Left cardiac atrium (tissue), 4 donors: ENCODE results near the gene TMEM184A. TPM values are rescaled to one million over a fixed set of nuclear protein-coding genes. Genes with fewer than 3 reads are reported as not detected.
A peak's percentile ranks its signal among the peaks of the same experiment; 100 is the strongest.
"Not testable (repeated sequence)": the region's sequence is repeated elsewhere in the genome, so short reads cannot be mapped to it uniquely, and the experiment has no call there.

ENCODE experiments used
- ATAC-seq, 2 donors: fragments of 200-7000 bp; cut with Tn5 transposase; one replicate each; pipeline ENCODE4 v1.9.1; 2020; ENCODE audit warnings: mild to moderate bottlenecking in 2 of 2, moderate library complexity in 2 of 2
- DNase-seq: peaks from one replicate; pipeline ENCODE4 v3.0.0-alpha.2; 2020
- intact Hi-C, 2 donors: fragments of 100-400 bp; cut with DNase I; formaldehyde crosslinking; loops; one replicate each; pipeline versions ENCODE4 v1.14.1 to v1.15.1; 2022 to 2023
- total RNA-seq, 2 donors: library from RNA; stranded (reverse); fragmentation: NEBNext Ultra II Directional; extraction: Animal tissue kit (Norgen Biotek cat#: 25700); gene quantifications; one replicate each; pipeline ENCODE4 v1.2.1, GENCODE V29; 2021
- donor health status: DM: no; HTN: yes; CAD: no.
- donor health status: DM: no; HTN: yes; CAD: no; lungs with severe emphysema.
- donor health status: DM: yes; HTN: yes; CAD: no.
- donor health status: Dilated cardiomyopathy.

The TMEM184A gene
- total RNA-seq, 2 donors from 2014 or later: 0.18 to 0.31 TPM

DNA sequence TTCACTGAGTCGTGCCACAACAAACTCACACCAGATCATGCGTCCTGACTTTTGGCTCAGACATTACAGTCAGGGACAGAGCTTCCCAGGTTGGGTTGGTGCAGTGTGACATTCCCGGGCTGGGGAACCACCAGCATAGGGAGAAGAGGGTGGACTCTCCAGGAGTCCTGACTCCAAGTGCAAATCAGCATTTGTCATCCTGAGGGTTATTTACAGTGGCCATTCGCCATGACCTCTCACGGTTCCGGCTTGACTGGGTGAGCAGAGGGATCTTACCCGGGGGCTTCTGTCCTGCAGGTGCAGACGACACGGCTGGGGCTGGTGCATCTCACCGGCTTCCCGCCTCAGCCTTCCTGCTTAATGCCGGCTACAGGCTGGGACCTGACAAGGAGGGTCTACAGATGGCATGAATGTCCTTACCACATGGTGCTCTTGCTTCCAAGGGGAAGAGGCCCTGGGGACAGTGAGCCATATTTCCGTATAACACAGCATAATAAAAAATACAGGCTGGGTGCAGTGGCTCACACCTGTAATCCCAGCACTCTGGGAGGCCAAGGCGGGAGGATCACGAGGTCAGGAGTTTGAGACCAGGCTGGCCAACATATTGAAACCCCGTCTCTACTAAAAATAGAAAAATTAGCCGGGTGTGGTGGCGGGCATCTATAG, 39.3 kb downstream of the TMEM184A start:
- intact Hi-C loops: no loop called here
- no peak for DNase-seq

GRCh38 chr7:1515509-1515967, 40.5 kb downstream of the TMEM184A start:
- DNase-seq, intact Hi-C loops, ATAC-seq: not testable (repeated sequence)

More for the DNA sequence above, 39.3 kb downstream of the TMEM184A start:
- no peak for ATAC-seq

GRCh38 chr7:1514995-1515401, 41.0 kb downstream of the TMEM184A start:
- intact Hi-C loops: no loop called here
- ATAC-seq: no peak

DNA sequence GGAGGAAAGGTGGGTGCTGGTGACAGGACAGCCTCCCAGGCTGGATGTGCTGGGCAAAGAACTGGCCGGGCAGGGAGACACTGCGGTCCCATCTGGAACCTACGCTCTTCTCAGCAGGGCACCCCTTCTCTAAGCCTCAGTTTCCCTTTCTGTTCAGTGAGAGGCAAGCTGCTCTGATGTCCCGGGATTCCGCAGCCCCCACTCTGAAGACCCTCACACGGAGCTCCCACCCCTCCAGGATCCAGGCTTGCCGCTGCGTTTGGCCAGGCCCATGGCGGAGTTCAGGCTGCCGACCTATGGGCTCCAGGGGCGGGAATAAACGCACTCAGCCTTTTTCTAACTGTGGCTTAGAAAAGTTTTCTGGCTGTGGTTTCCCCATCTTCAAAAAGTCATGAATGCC, 41.6 kb downstream of the TMEM184A start:
- no peak for DNase-seq
- intact Hi-C loops: no loop called here
- no peak for ATAC-seq

More at GRCh38 chr7:1514995-1515401, 41.0 kb downstream of the TMEM184A start:
- no peak for DNase-seq

DNA sequence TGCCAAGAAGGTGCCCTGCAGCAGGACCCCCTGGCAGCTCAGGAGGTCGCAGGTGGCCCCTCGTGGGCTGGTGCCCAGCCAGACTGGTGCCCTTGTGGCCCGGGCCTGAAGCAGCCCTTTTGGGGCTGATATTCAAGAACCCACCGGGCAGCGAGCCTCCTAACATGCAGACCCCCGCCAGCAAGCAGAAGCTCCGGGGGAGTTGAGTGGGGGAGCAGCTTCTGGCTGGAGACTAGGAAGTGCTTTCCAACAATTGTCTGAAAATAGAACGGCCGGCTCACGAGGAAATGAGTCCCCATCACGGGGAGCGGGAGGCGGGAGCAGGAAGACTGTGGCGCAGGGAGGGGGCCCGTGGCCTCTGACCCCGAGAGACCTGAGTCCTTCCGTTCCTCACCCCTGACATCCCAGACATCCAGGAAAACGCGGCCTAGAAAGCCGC, 42.3 kb downstream of the TMEM184A start:
- ATAC-seq (peak; percentile 64 to 71), DNase-seq (no peak)
- intact Hi-C loops: loop anchor here in 1 of 2 donors (1.0 kb wide), 1 partner anchor 24 kb away; no protein-coding TSS in a partner anchor

DNA sequence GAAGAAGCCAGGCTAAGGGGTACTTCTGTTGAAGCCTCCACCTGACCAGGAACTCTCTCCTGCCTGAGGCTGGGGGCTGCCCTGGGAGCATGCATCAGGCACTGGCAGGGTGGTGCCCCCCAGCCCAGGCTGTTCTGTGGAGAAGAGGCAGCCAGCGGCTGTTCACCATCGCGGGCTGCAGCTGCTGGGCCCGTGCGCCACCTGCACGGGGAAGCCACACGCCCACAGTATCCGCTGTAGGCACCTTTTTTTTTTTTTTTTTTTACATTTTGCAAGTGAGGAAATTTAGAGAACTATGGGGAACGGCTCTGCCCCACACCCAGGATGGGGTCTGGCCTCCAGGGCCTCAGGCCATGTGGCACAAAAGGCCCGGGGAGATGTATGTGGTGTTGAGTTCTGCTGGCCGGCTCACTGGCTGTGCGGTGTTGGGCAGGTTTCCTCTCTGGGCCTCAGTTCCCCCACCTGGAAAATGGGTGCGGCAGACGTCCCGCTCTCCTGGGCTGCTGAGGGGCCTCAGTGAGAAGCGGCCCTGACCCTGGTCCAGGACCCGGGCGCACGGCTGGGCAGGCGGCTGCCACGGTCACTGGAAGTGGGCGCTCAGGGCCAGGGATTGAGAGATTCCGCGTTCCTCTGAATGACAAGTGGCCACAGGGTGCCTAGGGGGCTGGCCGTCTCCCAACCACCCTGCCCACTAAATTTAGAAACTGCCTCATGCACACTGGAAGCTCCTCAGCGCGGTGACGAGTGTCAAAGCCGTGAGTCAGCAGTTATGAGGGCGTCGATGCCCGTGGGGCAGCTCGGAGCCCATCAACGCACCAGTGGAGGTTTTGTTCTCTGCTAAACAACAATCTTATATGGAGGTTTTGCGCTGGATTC, 43.0 kb downstream of the TMEM184A start:
- DNase-seq (peak; percentile 77), ATAC-seq (peak; percentile 92 to 94)
- intact Hi-C loops: loop anchor here in 1 of 2 donors (1.0 kb wide), 1 partner anchor 24 kb away; no protein-coding TSS in a partner anchor

DNA sequence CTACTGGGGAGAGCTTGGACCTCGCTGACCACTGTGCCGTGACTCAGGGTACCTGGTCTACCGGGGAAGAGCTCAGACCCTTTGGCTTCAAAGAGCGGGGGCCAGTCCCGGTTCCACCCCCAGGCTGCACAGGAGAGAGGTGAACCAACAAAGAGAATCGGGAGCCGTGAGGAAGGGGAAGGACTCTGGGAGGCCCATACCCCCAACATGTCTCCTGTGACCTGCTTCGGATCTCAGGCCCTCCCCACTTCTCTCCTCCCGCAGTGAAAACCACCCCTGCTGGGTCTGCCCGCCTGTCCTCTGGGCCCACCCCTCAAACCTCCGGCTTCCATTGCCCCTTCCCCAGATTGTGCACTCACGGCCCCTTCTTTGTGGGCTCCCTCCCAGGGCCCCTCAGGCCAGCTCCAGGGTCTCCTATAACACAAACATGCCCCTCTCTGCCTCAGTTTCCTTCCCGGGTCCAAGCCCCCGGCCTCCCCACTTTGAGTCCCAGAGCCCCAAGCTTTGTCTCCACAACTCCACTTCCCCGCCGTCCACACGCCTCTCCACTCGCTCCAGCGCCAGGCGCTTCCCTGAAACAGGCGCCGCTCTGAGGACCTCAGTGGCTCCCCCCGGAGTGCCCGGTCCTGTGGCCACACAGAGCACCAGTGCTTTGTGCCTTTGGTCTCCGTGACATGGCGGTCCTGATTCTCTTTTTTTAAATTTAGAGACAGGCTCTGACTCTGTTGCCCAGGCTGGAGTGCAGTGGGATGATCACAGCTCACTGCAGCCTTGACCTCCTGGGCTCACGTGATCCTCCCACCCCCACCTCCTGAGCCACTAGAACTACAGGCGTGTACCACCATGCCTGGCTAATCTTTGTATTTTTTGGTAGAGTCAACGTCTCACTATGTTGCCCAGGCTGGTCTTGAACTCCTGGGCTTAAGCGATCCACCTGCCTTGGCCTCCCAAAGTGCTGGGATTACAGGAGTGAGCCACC, 44.3 kb downstream of the TMEM184A start:
- intact Hi-C loops: no loop called here
- no peak for ATAC-seq
- DNase-seq: no peak

- ATAC-seq: no peak
- no peak for DNase-seq
Observed at GRCh38 chr7:1510780-1511154, 45.2 kb downstream of the TMEM184A start.

DNA sequence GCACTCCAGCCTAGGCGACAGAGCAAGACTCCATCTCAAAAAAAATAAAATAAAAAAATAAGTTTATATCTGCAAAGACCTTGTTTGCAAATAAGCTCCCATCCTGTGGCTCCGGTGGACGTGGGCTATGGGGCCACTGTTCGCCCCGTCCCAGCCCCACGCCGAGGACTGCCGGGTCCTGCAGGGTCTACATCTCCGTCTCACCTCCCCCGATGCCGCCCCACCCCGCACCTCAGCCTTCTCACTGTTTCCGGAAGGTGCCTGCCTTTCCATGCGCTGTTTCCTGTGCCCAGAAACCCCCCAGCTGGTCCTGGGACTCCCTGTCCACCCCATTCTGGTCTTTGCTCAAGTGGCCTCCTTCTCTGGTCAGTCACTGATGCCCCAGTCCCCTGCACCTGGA, 46.8 kb downstream of the TMEM184A start:
- ATAC-seq (no peak), DNase-seq (no peak)
- intact Hi-C loops: loop anchor here in 1 of 2 donors (10.0 kb wide), 1 partner anchor 46 kb away; the partner anchor contains the start of gene TMEM184A

More at GRCh38 chr7:1510780-1511154, 45.2 kb downstream of the TMEM184A start:
- intact Hi-C loops: no loop called here

- intact Hi-C loops: loop anchor here in 1 of 2 donors (10.0 kb wide), 1 partner anchor 46 kb away; the partner anchor contains the start of gene TMEM184A
- DNase-seq (no peak), ATAC-seq (no peak)
Observed at GRCh38 chr7:1508277-1508758, 47.7 kb downstream of the TMEM184A start.

GRCh38 chr7:1505731-1506550, 50.1 kb downstream of the TMEM184A start:
- no peak for DNase-seq

GRCh38 chr7:1503816-1504775, 51.9 kb downstream of the TMEM184A start, which contains the start of gene INTS1:
TSS of gene INTS1 (minus strand) at chr7:1504389. CDS start at chr7:1503960, 429 bp downstream.
- ATAC-seq (peak; percentile 92 to 94), DNase-seq (peak; percentile 93)
- intact Hi-C loops: loop anchor here (5.0 to 10.0 kb wide), 2 partner anchors 51 to 53 kb away; partner anchors contain the start of gene TMEM184A (in 2 of the 2)

More at GRCh38 chr7:1505731-1506550, 50.1 kb downstream of the TMEM184A start:
- intact Hi-C loops: loop anchor here in 1 of 2 donors (10.0 kb wide), 1 partner anchor 49 kb away; the partner anchor contains the start of gene TMEM184A
- no peak for ATAC-seq

DNA sequence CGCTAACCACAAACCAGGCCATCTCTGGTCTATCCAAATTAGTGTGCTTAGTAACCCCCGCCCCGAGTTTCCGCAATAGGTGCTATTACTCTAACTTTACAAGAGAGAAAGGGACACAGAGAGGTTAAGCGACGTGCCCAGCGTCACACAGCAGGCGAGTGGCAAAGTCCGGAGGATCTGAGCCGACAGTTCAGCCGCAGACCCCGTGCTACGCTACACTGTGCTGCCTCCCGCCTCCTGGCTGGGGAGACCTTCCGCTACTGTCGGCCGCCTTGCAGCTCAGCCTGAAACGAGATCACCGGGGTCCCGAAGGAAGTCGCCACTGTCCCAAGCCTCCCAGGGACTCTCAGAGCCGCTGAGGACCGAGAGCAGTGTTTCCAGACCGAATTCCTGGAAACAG, 52.6 kb downstream of the TMEM184A start:
- no peak for DNase-seq
- no peak for ATAC-seq
- intact Hi-C loops: loop anchor here (5.0 to 10.0 kb wide), 2 partner anchors 51 to 54 kb away; partner anchors contain the start of gene TMEM184A (in 2 of the 2)

GRCh38 chr7:1502845-1503244, 53.2 kb downstream of the TMEM184A start:
- intact Hi-C loops: loop anchor here (5.0 to 10.0 kb wide), 2 partner anchors 52 to 54 kb away; partner anchors contain the start of gene TMEM184A (in 2 of the 2)
- no peak for DNase-seq
- ATAC-seq: no peak

DNA sequence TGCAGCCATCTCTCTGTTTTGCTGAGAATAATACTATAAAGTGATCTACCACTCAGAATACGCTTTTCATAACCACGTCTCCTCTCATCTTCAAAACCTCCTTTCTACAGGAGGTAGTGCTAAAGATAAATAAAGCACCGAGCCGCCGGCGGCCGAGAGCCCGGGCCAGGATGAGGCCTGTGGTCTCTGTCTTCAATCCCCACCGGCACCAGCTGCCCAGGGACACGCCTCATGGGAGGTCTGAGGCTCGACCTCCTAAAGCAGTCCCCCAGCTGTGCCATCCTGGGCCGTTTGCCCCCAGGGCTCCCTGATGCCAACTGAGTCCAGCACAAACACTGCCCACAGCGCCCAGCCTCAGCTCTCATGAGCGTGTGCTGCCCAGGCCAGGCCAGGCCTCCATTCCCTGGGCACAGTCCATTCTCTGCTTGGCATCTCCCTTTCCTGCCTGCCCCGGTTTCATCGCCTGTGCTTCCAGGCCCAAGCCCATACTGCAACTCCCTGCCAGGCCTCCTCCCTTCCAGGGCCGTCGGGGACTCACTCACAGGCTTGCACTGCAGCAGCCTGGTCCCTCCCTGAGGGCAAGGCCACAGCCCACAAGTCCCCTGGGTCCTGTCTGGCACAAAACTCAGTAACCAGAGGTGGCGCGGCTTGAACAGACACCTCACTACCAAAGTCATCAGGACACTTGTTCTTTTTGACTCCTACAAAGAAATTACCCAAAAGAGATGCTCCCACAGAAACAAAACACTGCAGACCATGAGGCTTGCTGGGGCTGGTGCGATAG, 54.3 kb downstream of the TMEM184A start:
- DNase-seq: no peak
- intact Hi-C loops: loop anchor here (5.0 to 10.0 kb wide), 2 partner anchors 53 to 56 kb away; partner anchors contain the start of gene TMEM184A (in 2 of the 2)
- ATAC-seq: no peak
